GM12892 (cell line): Measurements from ENCODE around the gene FAM149B1.

ENCODE experiments used
- POLR2A ChIP-seq: IDR thresholded peaks from 2 replicates; pipeline ENCODE4 v1.6.1; 2011; ENCODE audit warnings: low read depth, low read length, control low read depth
- POLR2AphosphoS5 ChIP-seq: IDR thresholded peaks from 2 replicates; pipeline ENCODE4 v1.6.1; 2011; ENCODE audit warnings: low read depth, low read length, control low read depth

DNA sequence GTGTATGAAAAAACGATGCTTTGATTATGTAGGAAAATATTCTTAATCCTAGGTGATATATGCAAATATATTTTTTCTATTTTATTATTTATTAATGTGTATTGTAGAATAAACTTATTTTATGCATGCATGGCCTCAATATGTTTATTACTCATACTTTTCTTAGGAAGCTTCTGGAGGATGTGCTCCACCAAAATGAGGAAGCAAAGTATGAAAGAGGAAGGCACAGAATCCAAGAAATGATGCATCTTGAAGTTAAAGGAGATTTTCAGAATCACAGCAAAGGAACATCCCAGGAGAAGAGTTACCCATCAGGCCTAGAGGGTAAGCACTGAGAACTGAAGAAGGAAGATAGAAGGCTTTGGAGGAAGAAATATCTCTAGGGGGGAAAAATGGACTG lies 119.5 kb downstream of the FAM149B1 start:
- TF ChIP-seq POLR2A, result no peak
- TF ChIP-seq POLR2AphosphoS5, result no peak
